ENCODE results near the gene AIG1.

AIG1 gene

GRCh38 chr6:143260857-143261256 is 200.2 kb downstream of the AIG1 start:
- Histone ChIP-seq H3K27me3 (ENCODE audit: insufficient read depth, low read depth, severe bottlenecking) (no peaks in the 10 kb centered on the region), H3K36me3 (no peaks in the 10 kb centered on the region), H3K9me3 (ENCODE audit: severe bottlenecking) (no peaks in the 10 kb centered on the region), H3K27ac (no peak overlapping the region), H3K4me3 (ENCODE audit: low read depth, low read length) (no peak overlapping the region)
- no peak for DNase-seq
- TF ChIP-seq, protein P1, sequence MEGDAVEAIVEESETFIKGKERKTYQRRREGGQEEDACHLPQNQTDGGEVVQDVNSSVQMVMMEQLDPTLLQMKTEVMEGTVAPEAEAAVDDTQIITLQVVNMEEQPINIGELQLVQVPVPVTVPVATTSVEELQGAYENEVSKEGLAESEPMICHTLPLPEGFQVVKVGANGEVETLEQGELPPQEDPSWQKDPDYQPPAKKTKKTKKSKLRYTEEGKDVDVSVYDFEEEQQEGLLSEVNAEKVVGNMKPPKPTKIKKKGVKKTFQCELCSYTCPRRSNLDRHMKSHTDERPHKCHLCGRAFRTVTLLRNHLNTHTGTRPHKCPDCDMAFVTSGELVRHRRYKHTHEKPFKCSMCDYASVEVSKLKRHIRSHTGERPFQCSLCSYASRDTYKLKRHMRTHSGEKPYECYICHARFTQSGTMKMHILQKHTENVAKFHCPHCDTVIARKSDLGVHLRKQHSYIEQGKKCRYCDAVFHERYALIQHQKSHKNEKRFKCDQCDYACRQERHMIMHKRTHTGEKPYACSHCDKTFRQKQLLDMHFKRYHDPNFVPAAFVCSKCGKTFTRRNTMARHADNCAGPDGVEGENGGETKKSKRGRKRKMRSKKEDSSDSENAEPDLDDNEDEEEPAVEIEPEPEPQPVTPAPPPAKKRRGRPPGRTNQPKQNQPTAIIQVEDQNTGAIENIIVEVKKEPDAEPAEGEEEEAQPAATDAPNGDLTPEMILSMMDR (IDR thresholded peaks at IDR 0.05; ENCODE audit: low read depth, low read length): no peak

DNA sequence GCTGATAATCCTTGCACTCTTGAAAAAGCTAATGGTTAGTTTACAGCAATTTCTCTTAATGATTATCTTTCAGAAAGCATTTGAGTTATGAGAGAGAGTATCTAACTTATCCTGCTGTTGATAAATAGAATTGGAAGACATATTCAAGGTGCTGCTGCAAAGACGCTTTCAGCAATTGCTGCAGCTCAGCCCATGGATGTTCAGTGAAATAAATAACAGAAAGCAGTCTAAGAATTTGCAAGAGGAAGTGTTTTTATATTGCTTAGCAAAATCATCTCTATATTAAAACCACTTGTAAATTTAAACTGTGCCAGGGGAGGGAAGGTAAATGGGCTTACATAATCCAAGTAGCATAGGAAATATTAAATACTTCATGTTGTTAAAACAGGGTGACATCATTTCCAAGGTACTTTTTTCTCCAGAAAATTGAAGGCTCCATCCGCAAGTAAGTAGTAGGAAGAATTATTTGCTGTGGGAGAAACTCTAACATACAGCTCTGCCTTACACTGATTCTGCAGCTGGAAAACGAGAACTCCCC is 201.3 kb downstream of the AIG1 start:
- H3K4me3 ChIP-seq (ENCODE audit: low read depth, low read length): no peak overlapping the region
- no peak for DNase-seq
- no peak overlapping the region for H3K27ac ChIP-seq
- H3K36me3 ChIP-seq: no peaks in the 10 kb centered on the region
- H3K27me3 ChIP-seq (ENCODE audit: insufficient read depth, low read depth, severe bottlenecking): no peaks in the 10 kb centered on the region
- H3K9me3 ChIP-seq (ENCODE audit: severe bottlenecking): no peaks in the 10 kb centered on the region
- TF ChIP-seq, protein P1 (IDR thresholded peaks at IDR 0.05; ENCODE audit: low read depth, low read length): no peak

DNA sequence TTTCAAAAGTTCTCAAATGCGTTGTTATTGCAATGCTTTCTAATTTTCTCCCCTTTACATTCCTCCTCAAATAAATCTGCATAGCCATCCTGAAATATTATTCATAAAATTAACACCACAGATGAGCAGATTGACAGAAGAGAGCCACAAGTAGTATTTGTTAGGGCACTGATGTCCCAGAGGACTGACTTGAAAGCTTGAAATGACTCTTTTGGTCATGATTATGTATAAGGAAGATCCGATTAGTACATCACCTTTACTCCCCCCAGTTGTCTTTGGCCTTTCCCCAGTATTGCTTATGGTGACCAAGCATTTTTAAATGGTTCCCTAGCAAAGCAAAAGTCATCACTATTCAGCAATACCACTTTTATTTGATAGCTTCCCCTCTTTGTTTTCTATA is 202.2 kb downstream of the AIG1 start:
- Histone ChIP-seq H3K9me3 (ENCODE audit: severe bottlenecking) (no peaks in the 10 kb centered on the region), H3K27ac (no peak overlapping the region), H3K36me3 (no peaks in the 10 kb centered on the region), H3K4me3 (ENCODE audit: low read depth, low read length) (no peak overlapping the region), H3K27me3 (ENCODE audit: insufficient read depth, low read depth, severe bottlenecking) (no peaks in the 10 kb centered on the region)
- no peak for DNase-seq
- TF ChIP-seq, protein P1 (IDR thresholded peaks at IDR 0.05; ENCODE audit: low read depth, low read length): no peak

DNA sequence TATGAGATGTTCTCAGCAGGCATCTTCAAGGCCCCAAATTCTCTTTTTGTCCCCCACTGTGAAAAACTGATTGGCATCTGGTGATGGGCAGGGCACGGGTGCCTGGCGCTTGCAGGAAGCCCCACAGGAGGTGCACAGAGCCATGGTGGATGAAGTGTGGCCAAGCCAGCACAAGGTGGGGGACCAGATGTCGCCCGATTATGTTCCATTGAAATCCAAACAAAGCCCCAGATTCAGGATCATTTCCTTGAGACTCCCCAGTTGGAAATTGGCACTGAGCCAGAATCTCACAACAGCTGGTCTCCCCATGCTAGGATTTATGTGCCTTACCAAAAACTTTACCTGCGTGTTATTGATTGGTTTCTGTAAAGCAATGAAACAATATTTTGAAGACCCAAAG is 203.7 kb downstream of the AIG1 start:
- H3K36me3 ChIP-seq: no peaks in the 10 kb centered on the region
- H3K27me3 ChIP-seq (ENCODE audit: insufficient read depth, low read depth, severe bottlenecking): no peaks in the 10 kb centered on the region
- no peak overlapping the region for H3K27ac ChIP-seq
- DNase-seq: no peak
- no peaks in the 10 kb centered on the region for H3K9me3 ChIP-seq (ENCODE audit: severe bottlenecking)
- TF ChIP-seq, protein P1 (IDR thresholded peaks at IDR 0.05; ENCODE audit: low read depth, low read length): no peak
- H3K4me3 ChIP-seq (ENCODE audit: low read depth, low read length): no peak overlapping the region

- Histone ChIP-seq H3K4me3 (ENCODE audit: low read depth, low read length) (no peak overlapping the region), H3K27me3 (ENCODE audit: insufficient read depth, low read depth, severe bottlenecking) (no peaks in the 10 kb centered on the region), H3K9me3 (ENCODE audit: severe bottlenecking) (no peaks in the 10 kb centered on the region), H3K36me3 (no peaks in the 10 kb centered on the region), H3K27ac (no peak overlapping the region)
- TF ChIP-seq, protein P1 (IDR thresholded peaks at IDR 0.05; ENCODE audit: low read depth, low read length): no peak
- DNase-seq: no peak
Observed at GRCh38 chr6:143264986-143265764, 204.5 kb downstream of the AIG1 start.

All from WERI-Rb-1 (cell line).